DOHH2 (cell line): ENCODE data around the gene LOXL4.
A peak's percentile ranks its signal among the peaks of the same experiment; 100 is the strongest.

ENCODE experiments used
- H3F3A ChIP-seq: fragments of 200-600 bp; sonication (generic), shearing (Covaris generic); 2 replicates; pipeline ENCODE4 v1.6.0; 2016; ENCODE audit warnings: antibody characterized with exemption, mild to moderate bottlenecking; ENCODE audit not compliant: control insufficient read depth, insufficient read depth
- H3K27ac ChIP-seq: fragments of 200-600 bp; sonication (generic); 2 replicates; pipeline ENCODE4 v1.5.1; 2014; ENCODE audit warnings: low read depth, mild to moderate bottlenecking, low read length, moderate library complexity
- H3K27me3 ChIP-seq: fragments of 200-600 bp; sonication (generic); 2 replicates; pipeline ENCODE4 v1.6.1; 2014; ENCODE audit warnings: mild to moderate bottlenecking, low read length, mixed read lengths; ENCODE audit not compliant: control insufficient read depth
- H3K36me3 ChIP-seq: fragments of 200-600 bp; sonication (generic); 2 replicates; pipeline ENCODE4 v1.6.1; 2014; ENCODE audit warnings: mild to moderate bottlenecking, low read length, moderate library complexity, mixed read lengths; ENCODE audit not compliant: control insufficient read depth
- H3K4me1 ChIP-seq: fragments of 200-600 bp; sonication (generic); 2 replicates; pipeline ENCODE4 v1.6.1; 2014; ENCODE audit warnings: mild to moderate bottlenecking, low read length, mixed read lengths; ENCODE audit not compliant: control insufficient read depth
- H3K4me2 ChIP-seq: fragments of 200-600 bp; sonication (generic); 2 replicates; pipeline ENCODE4 v1.6.0; 2014; ENCODE audit warnings: mild to moderate bottlenecking, low read length, moderate library complexity
- H3K4me3 ChIP-seq: fragments of 200-600 bp; sonication (generic); 2 replicates; pipeline ENCODE4 v1.5.1; 2014; ENCODE audit warnings: mild to moderate bottlenecking, low read length, mixed read lengths
- H3K79me2 ChIP-seq: fragments of 200-600 bp; sonication (generic); 2 replicates; pipeline ENCODE4 v1.6.1; 2014; ENCODE audit warnings: mild to moderate bottlenecking, low read length, mixed read lengths; ENCODE audit not compliant: control insufficient read depth
- H3K9me2 ChIP-seq: fragments of 200-600 bp; sonication (generic); replicated peaks from 2 replicates; pipeline ENCODE4 v1.6.1; 2014; ENCODE audit warnings: mild to moderate bottlenecking, low read length, mixed read lengths; ENCODE audit not compliant: control insufficient read depth
- H3K9me3 ChIP-seq: fragments of 200-600 bp; sonication (generic); 2 replicates; pipeline ENCODE4 v1.6.1; 2014; ENCODE audit warnings: antibody characterized with exemption, low read length, mixed read lengths; ENCODE audit not compliant: control insufficient read depth, insufficient read depth
- H4K20me1 ChIP-seq: fragments of 200-600 bp; sonication (generic); 2 replicates; pipeline ENCODE4 v1.6.0; 2014; ENCODE audit warnings: low read depth, mild to moderate bottlenecking, antibody characterized with exemption, low read length, moderate library complexity; ENCODE audit not compliant: control insufficient read depth, insufficient read depth
- EZH2phosphoT487 ChIP-seq: fragments of 200-600 bp; sonication (generic); IDR thresholded peaks from 2 replicates; pipeline ENCODE4 v1.6.1; 2017; ENCODE audit warnings: borderline replicate concordance, mild to moderate bottlenecking, antibody characterized with exemption, low read length, moderate library complexity, mixed read lengths
- TF ChIP-seq, protein P1 (sequence below): fragments of 200-600 bp; sonication (generic); IDR thresholded peaks from one replicate; pipeline ENCODE4 v1.5.1; 2014; ENCODE audit warnings: antibody characterized with exemption, mild to moderate bottlenecking, low read depth, low read length; ENCODE audit not compliant: poor library complexity, severe bottlenecking

LOXL4 gene

DNA sequence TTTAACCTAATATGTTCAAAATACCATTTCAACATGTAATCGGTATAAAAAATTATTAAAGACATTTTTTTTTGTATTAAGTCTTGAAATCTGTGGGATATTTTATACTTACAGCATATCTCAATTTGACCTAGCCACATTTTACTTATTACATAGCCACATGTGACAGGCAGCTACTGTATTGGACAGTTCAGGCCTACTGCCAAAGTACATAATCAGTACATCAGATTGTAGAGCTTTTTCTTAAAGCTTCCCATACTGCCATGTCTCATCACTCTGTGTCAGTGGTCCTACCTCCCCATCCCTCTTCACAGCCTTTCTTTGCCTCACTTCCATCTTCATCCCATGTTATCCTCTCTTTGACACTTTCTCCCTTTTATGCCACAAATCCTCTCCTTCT, 43.0 kb downstream of the LOXL4 start:
- no peaks in the 10 kb centered on the region for H3K9me2 ChIP-seq
- no peak overlapping the region for H3K4me3 ChIP-seq
- TF ChIP-seq, protein P1, sequence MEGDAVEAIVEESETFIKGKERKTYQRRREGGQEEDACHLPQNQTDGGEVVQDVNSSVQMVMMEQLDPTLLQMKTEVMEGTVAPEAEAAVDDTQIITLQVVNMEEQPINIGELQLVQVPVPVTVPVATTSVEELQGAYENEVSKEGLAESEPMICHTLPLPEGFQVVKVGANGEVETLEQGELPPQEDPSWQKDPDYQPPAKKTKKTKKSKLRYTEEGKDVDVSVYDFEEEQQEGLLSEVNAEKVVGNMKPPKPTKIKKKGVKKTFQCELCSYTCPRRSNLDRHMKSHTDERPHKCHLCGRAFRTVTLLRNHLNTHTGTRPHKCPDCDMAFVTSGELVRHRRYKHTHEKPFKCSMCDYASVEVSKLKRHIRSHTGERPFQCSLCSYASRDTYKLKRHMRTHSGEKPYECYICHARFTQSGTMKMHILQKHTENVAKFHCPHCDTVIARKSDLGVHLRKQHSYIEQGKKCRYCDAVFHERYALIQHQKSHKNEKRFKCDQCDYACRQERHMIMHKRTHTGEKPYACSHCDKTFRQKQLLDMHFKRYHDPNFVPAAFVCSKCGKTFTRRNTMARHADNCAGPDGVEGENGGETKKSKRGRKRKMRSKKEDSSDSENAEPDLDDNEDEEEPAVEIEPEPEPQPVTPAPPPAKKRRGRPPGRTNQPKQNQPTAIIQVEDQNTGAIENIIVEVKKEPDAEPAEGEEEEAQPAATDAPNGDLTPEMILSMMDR: no peak
- TF ChIP-seq EZH2phosphoT487: no peak
- H3K9me3 ChIP-seq: peaks cover 14% of the 10 kb centered on the region; the same call in 1 of the 2 replicates
- no peak overlapping the region for H3K27ac ChIP-seq
- no peaks in the 10 kb centered on the region for H4K20me1 ChIP-seq
- H3K4me2 ChIP-seq: no peak overlapping the region
- H3K36me3 ChIP-seq: peaks cover 41% of the 10 kb centered on the region
- no peaks in the 10 kb centered on the region for H3K4me1 ChIP-seq
- H3K79me2 ChIP-seq: peaks cover 56% of the 10 kb centered on the region
- H3F3A ChIP-seq: no peaks in the 10 kb centered on the region
- H3K27me3 ChIP-seq: no peaks in the 10 kb centered on the region

DNA sequence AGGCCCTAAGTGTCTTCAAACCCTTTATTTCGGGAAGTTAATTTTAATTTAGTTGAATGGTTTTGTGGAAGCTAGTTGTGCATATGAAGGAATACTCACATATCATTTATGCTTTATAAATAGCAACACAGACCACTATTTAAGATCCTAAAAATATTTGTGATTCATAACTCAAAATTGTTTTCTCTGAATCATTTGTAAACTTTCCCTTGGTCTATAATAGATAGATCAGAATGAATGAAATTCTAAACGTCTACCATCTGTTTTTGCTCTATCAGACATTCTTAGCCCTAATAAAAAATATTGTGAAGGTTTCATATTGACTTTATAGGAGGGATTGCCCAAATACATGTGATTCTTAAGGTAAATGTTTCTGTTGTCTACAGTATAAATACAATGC, 43.5 kb downstream of the LOXL4 start:
- Histone ChIP-seq H3K9me2 (no peaks in the 10 kb centered on the region), H3K27me3 (no peaks in the 10 kb centered on the region), H3K4me3 (no peak overlapping the region), H4K20me1 (no peaks in the 10 kb centered on the region), H3F3A (no peaks in the 10 kb centered on the region), H3K36me3 (peaks cover 46% of the 10 kb centered on the region), H3K79me2 (peaks cover 61% of the 10 kb centered on the region), H3K4me2 (no peak overlapping the region), H3K9me3 (peaks cover 19% of the 10 kb centered on the region; the same call in 1 of the 2 replicates), H3K4me1 (no peaks in the 10 kb centered on the region), H3K27ac (no peak overlapping the region)
- TF ChIP-seq EZH2phosphoT487: no peak
- TF ChIP-seq, protein P1: no peak

DNA sequence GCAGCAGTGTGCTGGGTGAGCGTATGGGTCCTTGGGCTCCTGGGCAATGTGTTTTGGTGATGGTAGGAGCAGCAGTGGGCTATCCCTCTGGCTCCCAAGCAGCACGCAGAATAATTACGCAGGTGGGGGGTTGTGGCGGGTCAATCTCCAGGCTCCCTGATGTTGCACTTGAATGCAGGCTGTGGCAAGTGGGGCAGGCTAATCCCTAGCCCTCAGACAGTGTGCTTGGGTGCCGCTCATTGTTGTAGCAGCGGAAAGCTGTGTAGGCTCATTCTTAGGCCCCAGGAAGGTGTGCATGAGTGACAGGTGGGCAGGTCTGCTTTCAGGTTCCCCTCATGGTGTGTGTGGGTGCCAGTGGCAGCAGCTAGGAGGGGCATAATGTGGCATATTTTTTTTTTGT, 44.1 kb downstream of the LOXL4 start:
- no peak overlapping the region for H3K4me2 ChIP-seq
- no peak overlapping the region for H3K4me3 ChIP-seq
- H3K36me3 ChIP-seq: peaks cover 52% of the 10 kb centered on the region
- H3K79me2 ChIP-seq: peaks cover 68% of the 10 kb centered on the region
- peaks cover 26% of the 10 kb centered on the region; the same call in 1 of the 2 replicates for H3K9me3 ChIP-seq
- no peaks in the 10 kb centered on the region for H3K4me1 ChIP-seq
- TF ChIP-seq, protein P1: no peak
- TF ChIP-seq EZH2phosphoT487: no peak
- no peaks in the 10 kb centered on the region for H4K20me1 ChIP-seq
- no peaks in the 10 kb centered on the region for H3K9me2 ChIP-seq
- H3K27me3 ChIP-seq: no peaks in the 10 kb centered on the region
- no peak overlapping the region for H3K27ac ChIP-seq
- no peaks in the 10 kb centered on the region for H3F3A ChIP-seq

DNA sequence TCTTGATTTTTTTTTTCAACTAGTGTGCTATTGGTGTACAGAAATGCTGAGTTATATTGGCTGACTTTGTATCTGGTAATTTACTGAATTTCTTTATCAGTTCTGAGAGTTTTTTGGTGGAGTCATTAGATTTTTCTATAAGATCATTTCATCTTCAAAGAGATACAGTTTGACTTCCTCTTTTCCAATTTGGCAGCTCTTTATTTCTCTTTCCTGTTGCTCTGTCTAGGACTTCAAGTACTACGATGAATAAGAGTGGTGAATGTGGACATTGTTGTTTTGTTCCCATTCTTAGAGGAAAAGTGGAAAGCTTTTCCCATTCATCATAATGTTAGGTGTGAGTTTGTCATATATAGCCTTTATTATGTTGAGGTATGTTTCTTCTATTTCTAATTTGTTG, 50.2 kb downstream of the LOXL4 start:
- Histone ChIP-seq H3K4me2 (peak overlapping the region; percentile 13; the same call in 1 of the 2 replicates), H3K36me3 (peaks cover 64% of the 10 kb centered on the region), H3K79me2 (peaks cover 76% of the 10 kb centered on the region), H3K4me1 (peaks cover 16% of the 10 kb centered on the region), H3K4me3 (no peak overlapping the region), H3K27me3 (no peaks in the 10 kb centered on the region), H4K20me1 (no peaks in the 10 kb centered on the region), H3K27ac (no peak overlapping the region), H3K9me2 (no peaks in the 10 kb centered on the region), H3K9me3 (peaks cover 31% of the 10 kb centered on the region), H3F3A (peaks cover 7% of the 10 kb centered on the region; the same call in 1 of the 2 replicates)
- TF ChIP-seq EZH2phosphoT487: no peak
- TF ChIP-seq, protein P1: no peak
